ENCODE results near the gene OR5T3.
"Not testable (repeated sequence)": the region's sequence is repeated elsewhere in the genome, so short reads cannot be mapped to it uniquely, and the experiment has no call there.

Gene OR5T3

GRCh38 chr11:56251954-56252353, at the start of gene OR5T3:
Gene OR5T3, plus strand, starts transcription at chr11:56252254. Its CDS starts 0 bp downstream, at chr11:56252254.
- Histone ChIP-seq H3K36me3 (ENCODE audit: control insufficient read depth, insufficient read depth, low read length) (no peaks in the 10 kb centered on the region), H3K27me3 (replicated peaks; ENCODE audit: control insufficient read depth, insufficient read depth, low read length) (no peaks in the 10 kb centered on the region), H3K4me3 (replicated peaks; ENCODE audit: low read depth, low read length) (no peak within 1 kb of the TSS)
- TF ChIP-seq CTCF (IDR thresholded peaks at IDR 0.05; ENCODE audit: insufficient read depth, low read length, poor library complexity, severe bottlenecking), result no peak
- DNase-seq (ENCODE audit: extremely low read depth, insufficient read length), result no peak

- TF ChIP-seq CTCF (IDR thresholded peaks at IDR 0.05; ENCODE audit: insufficient read depth, low read length, poor library complexity, severe bottlenecking), result no peak
- no peak overlapping the region for H3K4me3 ChIP-seq (replicated peaks; ENCODE audit: low read depth, low read length)
- DNase-seq (ENCODE audit: extremely low read depth, insufficient read length), result no peak
- no peaks in the 10 kb centered on the region for H3K27me3 ChIP-seq (replicated peaks; ENCODE audit: control insufficient read depth, insufficient read depth, low read length)
- H3K36me3 ChIP-seq (ENCODE audit: control insufficient read depth, insufficient read depth, low read length), result no peaks in the 10 kb centered on the region
Measured at GRCh38 chr11:56207790-56208189, 44.3 kb upstream of the OR5T3 start.

GRCh38 chr11:56214537-56214936, 37.5 kb upstream of the OR5T3 start:
- TF ChIP-seq CTCF (IDR thresholded peaks at IDR 0.05; ENCODE audit: insufficient read depth, low read length, poor library complexity, severe bottlenecking), result no peak
- no peaks in the 10 kb centered on the region for H3K27me3 ChIP-seq (replicated peaks; ENCODE audit: control insufficient read depth, insufficient read depth, low read length)
- no peak for DNase-seq (ENCODE audit: extremely low read depth, insufficient read length)
- no peaks in the 10 kb centered on the region for H3K36me3 ChIP-seq (ENCODE audit: control insufficient read depth, insufficient read depth, low read length)
- no peak overlapping the region for H3K4me3 ChIP-seq (replicated peaks; ENCODE audit: low read depth, low read length)

GRCh38 chr11:56219735-56220134, 32.3 kb upstream of the OR5T3 start:
- not testable (repeated sequence) for DNase-seq (ENCODE audit: extremely low read depth, insufficient read length); H3K4me3 ChIP-seq (replicated peaks; ENCODE audit: low read depth, low read length)

GRCh38 chr11:56234155-56234554, 17.9 kb upstream of the OR5T3 start, which contains the start of gene OR5T2:
Gene OR5T2, minus strand, starts transcription at chr11:56234255. Its CDS starts 1,193 bp downstream, at chr11:56233062.
- no peak within 1 kb of the TSS for H3K4me3 ChIP-seq (replicated peaks; ENCODE audit: low read depth, low read length)
- no peaks in the 10 kb centered on the region for H3K27me3 ChIP-seq (replicated peaks; ENCODE audit: control insufficient read depth, insufficient read depth, low read length)
- H3K36me3 ChIP-seq (ENCODE audit: control insufficient read depth, insufficient read depth, low read length), result no peaks in the 10 kb centered on the region
- TF ChIP-seq CTCF (IDR thresholded peaks at IDR 0.05; ENCODE audit: insufficient read depth, low read length, poor library complexity, severe bottlenecking), result no peak
- no peak for DNase-seq (ENCODE audit: extremely low read depth, insufficient read length)

More at GRCh38 chr11:56219735-56220134, 32.3 kb upstream of the OR5T3 start:
- H3K27me3 ChIP-seq (replicated peaks; ENCODE audit: control insufficient read depth, insufficient read depth, low read length); H3K36me3 ChIP-seq (ENCODE audit: control insufficient read depth, insufficient read depth, low read length): not testable (repeated sequence)

GRCh38 chr11:56271092-56271491, 19.0 kb downstream of the OR5T3 start:
- no peak for DNase-seq (ENCODE audit: extremely low read depth, insufficient read length)
- Histone ChIP-seq H3K27me3 (replicated peaks; ENCODE audit: control insufficient read depth, insufficient read depth, low read length) (no peaks in the 10 kb centered on the region), H3K4me3 (replicated peaks; ENCODE audit: low read depth, low read length) (no peak overlapping the region), H3K36me3 (ENCODE audit: control insufficient read depth, insufficient read depth, low read length) (no peaks in the 10 kb centered on the region)
- TF ChIP-seq CTCF (IDR thresholded peaks at IDR 0.05; ENCODE audit: insufficient read depth, low read length, poor library complexity, severe bottlenecking), result no peak

Measured in GM06990 (cell line).